ENCODE measurements around the gene C14orf132. TPM values are rescaled to one million over a fixed set of nuclear protein-coding genes. Genes with fewer than 3 reads are reported as not detected.
A peak's percentile ranks its signal among the peaks of the same experiment; 100 is the strongest.

The C14orf132 gene
- total RNA-seq, 2 donors from 2014 or later = 23.0 to 37.5 TPM

- no peak for ATAC-seq (ENCODE audit: insufficient number of reproducible peaks, low FRiP score, low read depth)
- H3K36me3 ChIP-seq = no peaks in the 10 kb centered on the region
- DNase-seq (ENCODE audit: low spot score) = no peak
- peaks cover 7 to 14% of the 10 kb centered on the region in 2 donors for H3K4me1 ChIP-seq (ENCODE audit: control insufficient read depth in 1 of 2, low read depth in 2 of 2)
- H3K9me3 ChIP-seq = no peaks in the 10 kb centered on the region
- no peak overlapping the region for H3K27ac ChIP-seq
- no peaks in the 10 kb centered on the region for H3K27me3 ChIP-seq (replicated peaks; ENCODE audit: insufficient read depth)
- H3K4me3 ChIP-seq = no peak overlapping the region
- no peak for TF ChIP-seq CTCF (IDR thresholded peaks at IDR 0.05)
Observed at GRCh38 chr14:96035456-96035855, 3.7 kb upstream of the C14orf132 start.

- Histone ChIP-seq H3K4me1 (ENCODE audit: control insufficient read depth in 1 of 2, low read depth in 2 of 2) (peaks cover 10 to 39% of the 10 kb centered on the region in 2 donors), H3K27ac (peak overlapping the region; percentile 60 to 86), H3K4me3 (peak overlapping the region; percentile 89), H3K9me3 (no peaks in the 10 kb centered on the region), H3K36me3 (no peaks in the 10 kb centered on the region), H3K27me3 (replicated peaks; ENCODE audit: insufficient read depth) (no peaks in the 10 kb centered on the region)
- ATAC-seq (ENCODE audit: insufficient number of reproducible peaks, low FRiP score, low read depth) (peak; percentile 79), DNase-seq (ENCODE audit: low spot score) (peak; percentile 60)
- no peak for TF ChIP-seq CTCF (IDR thresholded peaks at IDR 0.05)
Observed at GRCh38 chr14:96037891-96038557, 1.1 kb upstream of the C14orf132 start.

GRCh38 chr14:96038558-96038919 lies 623 bp upstream of the C14orf132 start:
- Histone ChIP-seq H3K36me3 (no peaks in the 10 kb centered on the region), H3K27ac (peak overlapping the region; percentile 60 to 86), H3K9me3 (no peaks in the 10 kb centered on the region), H3K27me3 (replicated peaks; ENCODE audit: insufficient read depth) (no peaks in the 10 kb centered on the region), H3K4me1 (ENCODE audit: control insufficient read depth in 1 of 2, low read depth in 2 of 2) (peaks cover 10 to 41% of the 10 kb centered on the region in 2 donors), H3K4me3 (peak overlapping the region; percentile 89)
- ATAC-seq (ENCODE audit: insufficient number of reproducible peaks, low FRiP score, low read depth) (peak; percentile 9), DNase-seq (ENCODE audit: low spot score) (no peak)
- TF ChIP-seq CTCF (IDR thresholded peaks at IDR 0.05) = no peak

GRCh38 chr14:96039633-96040311 lies 610 bp downstream of the C14orf132 start:
- peak overlapping the region; percentile 89 for H3K4me3 ChIP-seq
- H3K4me1 ChIP-seq (ENCODE audit: control insufficient read depth in 1 of 2, low read depth in 2 of 2) = peaks cover 10 to 48% of the 10 kb centered on the region in 2 donors
- no peaks in the 10 kb centered on the region for H3K9me3 ChIP-seq
- no peaks in the 10 kb centered on the region for H3K27me3 ChIP-seq (replicated peaks; ENCODE audit: insufficient read depth)
- DNase-seq (ENCODE audit: low spot score) (no peak), ATAC-seq (ENCODE audit: insufficient number of reproducible peaks, low FRiP score, low read depth) (peak; percentile 4)
- TF ChIP-seq CTCF (IDR thresholded peaks at IDR 0.05) = no peak
- peak overlapping the region; percentile 84 to 86 for H3K27ac ChIP-seq
- no peaks in the 10 kb centered on the region for H3K36me3 ChIP-seq

- Histone ChIP-seq H3K36me3 (no peaks in the 10 kb centered on the region), H3K27me3 (replicated peaks; ENCODE audit: insufficient read depth) (no peaks in the 10 kb centered on the region), H3K9me3 (no peaks in the 10 kb centered on the region), H3K4me1 (ENCODE audit: control insufficient read depth in 1 of 2, low read depth in 2 of 2) (peaks cover 10 to 48% of the 10 kb centered on the region in 2 donors), H3K4me3 (peak overlapping the region; percentile 89), H3K27ac (peak overlapping the region; percentile 84 to 86)
- DNase-seq (ENCODE audit: low spot score) = no peak
- no peak for ATAC-seq (ENCODE audit: insufficient number of reproducible peaks, low FRiP score, low read depth)
- no peak for TF ChIP-seq CTCF (IDR thresholded peaks at IDR 0.05)
Observed at GRCh38 chr14:96040828-96041371, 1.7 kb downstream of the C14orf132 start.
